ENCODE results near the gene ERICH3.
"Not testable (repeated sequence)": the region's sequence is repeated elsewhere in the genome, so short reads cannot be mapped to it uniquely, and the experiment has no call there.

ERICH3 gene

DNA sequence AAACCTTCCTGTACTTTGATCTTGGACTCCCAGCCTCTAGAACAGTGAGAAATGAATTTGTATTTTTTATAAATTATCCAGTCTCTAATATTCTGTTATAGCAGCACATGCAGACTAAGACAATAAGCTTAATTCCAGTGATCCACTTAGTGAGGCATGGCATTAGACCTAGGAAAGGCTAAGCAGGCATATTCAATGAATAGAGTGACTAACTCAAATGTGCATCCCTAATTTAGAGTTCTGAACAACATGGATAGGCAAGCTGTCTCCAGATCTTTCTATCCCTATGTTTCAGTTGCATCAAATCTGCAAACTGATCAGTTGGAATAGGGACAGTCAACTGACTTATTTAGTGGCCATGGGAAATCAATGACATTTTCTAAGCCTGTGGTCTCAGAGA is 4.3 kb upstream of the ERICH3 start:
- DNase-seq (ENCODE audit: low read depth) = no peak

DNA sequence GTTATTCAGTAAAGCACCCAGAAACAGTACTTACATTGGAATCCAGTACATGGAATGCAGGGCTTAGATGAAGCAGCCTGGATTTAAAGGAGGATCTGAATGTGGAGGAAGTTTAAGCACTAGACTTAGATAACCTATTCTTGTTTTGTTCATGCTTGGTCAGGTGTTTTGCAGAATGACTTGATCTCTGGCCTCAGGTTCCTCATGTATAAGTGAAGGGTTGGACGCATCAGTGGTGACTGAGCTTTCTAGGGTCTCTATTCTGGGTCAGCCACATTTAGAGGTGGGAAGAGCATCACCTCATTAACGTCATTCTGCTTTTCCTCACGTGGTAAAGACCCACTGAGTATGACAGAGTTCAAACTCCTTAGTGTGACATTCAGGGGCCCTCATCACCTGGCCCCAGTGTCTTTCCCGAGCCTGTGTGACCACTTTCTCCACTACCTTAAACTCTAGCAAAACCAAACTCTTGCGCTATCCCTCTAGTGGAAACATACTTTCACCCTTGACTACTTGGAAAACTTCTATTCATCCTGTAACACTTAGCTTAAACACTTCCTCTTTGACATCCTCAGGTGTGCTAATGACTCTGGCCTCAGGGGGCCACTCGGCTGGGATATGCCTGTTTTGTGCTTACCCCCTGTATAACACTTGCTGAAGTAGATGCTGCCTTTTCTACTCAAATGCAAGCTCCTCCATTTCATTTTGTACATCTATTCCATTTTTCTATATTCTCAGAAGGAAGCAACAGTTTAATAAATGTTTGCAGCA is 871 bp upstream of the ERICH3 start:
- no peak for DNase-seq (ENCODE audit: low read depth)

DNA sequence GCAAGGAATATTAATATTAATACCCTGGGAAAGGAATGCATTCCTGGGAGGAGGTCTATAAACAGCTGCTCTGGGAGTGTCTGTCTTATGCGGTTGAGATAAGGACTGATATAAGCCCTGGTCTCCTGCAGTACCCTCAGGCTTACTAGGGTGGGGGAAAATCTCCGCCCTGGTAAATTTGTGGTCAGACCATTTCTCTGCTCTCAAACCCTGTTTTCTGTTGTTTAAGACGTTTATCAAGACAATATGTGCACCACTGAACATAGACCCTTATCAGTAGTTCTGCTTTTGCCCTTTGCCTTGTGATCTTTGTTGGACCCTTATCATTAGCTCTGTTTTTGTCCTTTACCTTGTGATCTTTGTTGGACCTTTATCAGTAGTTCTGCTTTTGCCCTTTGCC is 2.7 kb downstream of the ERICH3 start:
- DNase-seq (ENCODE audit: low read depth) = not testable (repeated sequence)

DNA sequence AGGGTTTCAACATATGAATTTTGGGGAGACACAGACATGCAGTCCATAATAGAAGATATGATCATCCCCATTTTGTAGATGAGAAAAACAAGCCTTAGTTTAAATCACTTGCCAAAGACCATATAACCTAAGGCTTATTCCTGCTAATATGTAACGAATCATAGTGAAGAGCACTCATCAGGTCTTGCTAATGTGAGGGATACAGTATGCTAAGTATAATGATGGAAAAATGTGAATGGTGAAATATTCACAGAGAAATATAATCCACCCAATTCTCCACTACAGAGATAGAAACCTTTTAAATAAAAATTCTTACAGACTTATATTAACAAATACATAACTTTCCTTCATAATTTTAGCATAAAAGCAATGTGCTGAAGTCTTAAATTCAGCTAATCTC is 18.9 kb downstream of the ERICH3 start:
- no peak for DNase-seq (ENCODE audit: low read depth)

DNA sequence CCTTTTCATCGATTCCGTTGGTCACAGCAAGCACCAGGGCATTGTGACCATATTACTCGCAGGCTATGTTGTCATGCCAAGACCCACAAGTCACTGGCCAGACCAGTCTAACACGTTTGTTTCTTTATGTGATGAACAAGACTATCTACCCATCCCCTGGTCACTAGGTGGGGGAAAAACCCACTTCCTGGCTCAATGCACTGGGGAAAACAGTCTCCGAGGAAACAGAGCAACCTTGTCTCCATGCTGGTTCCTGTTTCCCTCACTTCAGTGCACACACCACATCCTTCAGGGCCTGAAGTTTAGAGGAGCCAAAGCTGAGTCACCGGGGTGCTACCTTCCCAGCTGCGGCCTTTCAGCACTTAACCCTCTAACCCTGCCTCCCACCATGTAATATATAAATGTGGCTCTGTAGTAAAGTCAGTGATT is 20.9 kb downstream of the ERICH3 start:
- DNase-seq (ENCODE audit: low read depth) = no peak

DNA sequence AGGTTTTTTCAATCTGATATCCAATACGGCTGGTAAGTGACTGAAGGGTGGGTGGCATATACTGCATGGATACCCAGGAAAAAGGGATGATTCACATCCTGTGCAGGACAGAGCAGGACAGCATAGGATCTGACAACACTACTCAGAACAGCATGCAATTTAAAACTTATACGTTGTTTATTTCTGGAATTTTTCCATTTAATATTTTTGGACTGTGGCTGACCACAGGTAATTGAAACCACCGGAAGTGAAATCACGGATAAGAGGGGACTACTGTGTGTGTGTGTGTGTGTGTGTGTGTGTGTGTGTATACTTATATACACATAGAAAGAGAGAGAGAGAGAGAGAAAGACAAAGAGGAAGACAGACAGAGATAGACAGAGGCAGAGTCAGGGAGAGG is 23.0 kb downstream of the ERICH3 start:
- no peak for DNase-seq (ENCODE audit: low read depth)

DNA sequence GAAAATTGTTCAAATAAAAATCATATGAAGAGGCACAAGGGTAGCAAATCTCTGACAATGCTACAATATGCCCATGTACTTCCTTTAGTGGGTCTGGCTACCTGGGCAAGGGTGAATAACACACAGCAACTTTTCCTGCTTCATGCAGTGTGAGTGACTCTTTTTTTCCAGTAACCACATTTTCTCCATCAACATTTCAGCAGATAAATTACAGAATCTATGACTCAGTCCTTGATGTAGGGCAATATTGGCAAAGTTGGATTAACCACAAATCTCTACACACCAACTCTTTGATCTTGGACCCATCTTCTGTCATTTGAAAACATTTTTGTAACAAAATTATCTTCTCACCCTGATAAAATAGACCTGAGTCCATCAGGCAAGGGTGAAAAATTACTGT is 31.7 kb downstream of the ERICH3 start:
- no peak for DNase-seq (ENCODE audit: low read depth)

DNA sequence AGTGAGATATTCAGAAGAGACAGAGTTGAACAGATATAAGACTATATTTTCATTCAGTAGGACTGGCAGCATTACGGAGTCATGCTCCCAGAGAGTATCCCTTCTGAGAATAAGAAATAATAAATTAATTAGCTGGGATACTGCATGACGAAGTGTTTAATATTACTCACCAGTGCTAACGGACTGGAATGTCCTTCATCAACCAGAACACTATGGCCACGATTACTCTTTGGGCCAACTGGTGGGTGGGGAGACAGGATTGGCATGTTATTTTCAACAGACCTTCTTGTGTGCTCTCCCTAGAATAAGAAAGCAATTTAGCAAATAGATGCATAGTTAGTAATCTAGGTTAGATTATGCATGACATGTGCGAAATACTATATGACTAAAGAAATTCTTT is 32.4 kb downstream of the ERICH3 start:
- DNase-seq (ENCODE audit: low read depth) = no peak

DNA sequence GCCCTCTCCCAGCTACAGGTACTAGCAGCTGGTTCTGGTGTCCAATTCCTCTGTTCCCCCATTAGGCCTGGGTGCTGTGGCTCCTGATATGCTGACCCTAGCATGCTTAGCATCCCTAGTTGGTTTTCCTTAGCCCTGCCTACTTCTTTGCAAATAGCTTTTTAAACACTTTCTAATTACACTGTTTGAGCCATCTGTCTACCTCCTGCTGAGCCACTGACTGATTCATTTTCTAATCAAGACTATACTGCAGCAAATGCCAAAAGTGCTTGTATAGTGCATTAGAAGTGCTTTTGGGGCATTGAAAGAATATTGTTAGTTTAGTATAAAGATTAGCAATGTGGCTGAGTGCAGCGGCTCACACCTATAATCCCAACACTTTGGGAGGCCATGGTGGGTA is 36.3 kb downstream of the ERICH3 start:
- no peak for DNase-seq (ENCODE audit: low read depth)

DNA sequence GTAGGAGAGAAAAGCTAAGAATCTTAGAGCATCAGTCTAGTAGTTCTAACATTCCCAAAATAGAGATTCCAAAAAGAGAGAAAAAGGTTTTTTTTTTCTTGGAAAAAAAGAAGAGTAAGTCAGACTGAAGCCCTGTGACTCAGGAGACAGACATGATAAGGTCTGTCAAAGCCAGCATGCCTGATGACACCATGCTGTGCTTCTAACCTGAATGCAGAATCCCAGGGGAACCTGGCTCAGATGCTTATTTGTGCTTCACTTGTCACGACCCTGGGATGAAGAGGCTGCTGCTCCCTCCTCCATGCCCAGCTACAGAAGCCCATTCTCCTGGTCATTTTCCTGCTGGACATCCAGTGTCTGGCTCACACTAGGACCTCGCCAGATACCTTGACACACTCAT is 44.3 kb downstream of the ERICH3 start:
- DNase-seq (ENCODE audit: low read depth) = no peak

DNA sequence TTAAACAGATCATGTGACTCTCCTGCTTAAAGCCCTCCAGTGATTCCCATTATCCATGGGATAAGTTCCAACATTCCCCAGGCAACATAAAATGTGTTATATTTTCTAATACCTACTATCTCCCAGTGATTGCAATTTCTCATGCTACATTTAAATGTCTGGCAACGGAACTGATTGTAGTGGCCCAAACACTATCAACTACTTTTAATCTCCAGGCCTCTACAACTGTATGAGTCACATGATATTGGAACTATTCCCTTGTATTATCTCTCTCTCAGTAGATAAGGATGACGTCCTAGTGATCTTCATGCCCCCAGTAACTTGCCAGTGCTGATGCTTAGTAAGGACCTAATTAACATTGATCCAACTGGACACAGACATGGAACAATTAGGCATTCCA is 49.9 kb downstream of the ERICH3 start:
- DNase-seq (ENCODE audit: low read depth) = no peak

DNA sequence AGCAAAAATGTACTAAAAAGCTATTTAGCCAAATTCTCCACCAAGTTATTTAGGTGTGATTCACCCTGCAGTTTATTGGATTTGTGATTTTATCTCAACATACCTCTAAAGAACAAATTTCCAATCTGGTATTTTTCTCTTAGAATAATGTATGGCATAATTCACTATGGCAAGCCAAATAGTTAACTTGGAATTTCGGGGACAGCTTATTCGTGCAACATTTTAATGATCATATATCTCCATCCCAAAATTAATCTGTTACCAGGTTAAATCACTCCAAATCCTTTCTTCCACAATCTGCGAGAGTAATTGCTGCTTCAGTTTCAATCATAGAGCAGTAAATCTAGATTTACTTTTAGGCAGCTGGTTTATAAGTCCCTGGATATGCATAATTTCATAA is 53.4 kb downstream of the ERICH3 start:
- DNase-seq (ENCODE audit: low read depth) = no peak

DNA sequence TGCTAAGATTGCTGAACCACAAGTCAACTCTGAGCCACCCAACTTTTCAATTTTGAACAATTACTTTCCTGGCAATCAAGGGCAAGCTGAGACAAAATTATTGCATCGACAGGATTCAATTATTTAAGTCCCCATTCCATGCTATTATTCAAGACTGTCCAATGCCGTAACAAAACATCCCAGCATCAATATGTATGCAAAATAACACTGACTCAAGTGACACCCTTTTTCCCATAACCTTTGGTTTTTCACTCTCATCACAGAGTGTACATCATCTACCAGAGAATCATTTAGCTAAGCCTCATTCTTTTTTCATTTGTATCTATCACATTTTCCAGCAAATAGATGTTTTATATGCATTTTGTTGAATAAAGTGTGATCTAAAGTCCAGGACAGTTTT is 54.6 kb downstream of the ERICH3 start:
- DNase-seq (ENCODE audit: low read depth) = no peak

DNA sequence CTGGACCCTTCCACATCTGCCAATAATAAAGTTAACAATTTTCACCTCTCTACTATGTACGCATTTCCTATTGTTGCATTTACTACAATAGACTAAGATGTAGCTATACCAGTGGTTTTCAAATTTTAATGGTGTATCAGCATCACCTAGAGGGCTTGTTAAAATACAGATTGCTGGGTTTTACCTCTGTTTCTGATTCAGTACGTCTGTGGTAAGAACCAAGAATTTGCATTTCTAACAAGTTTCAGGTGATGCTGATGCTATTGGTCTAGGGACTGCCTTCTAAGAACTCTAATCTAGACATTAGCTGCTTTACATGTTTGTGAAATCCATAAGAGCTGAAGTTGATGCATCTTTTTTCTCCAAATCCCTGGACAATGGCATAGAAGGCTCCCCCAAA is 59.7 kb downstream of the ERICH3 start:
- no peak for DNase-seq (ENCODE audit: low read depth)

DNA sequence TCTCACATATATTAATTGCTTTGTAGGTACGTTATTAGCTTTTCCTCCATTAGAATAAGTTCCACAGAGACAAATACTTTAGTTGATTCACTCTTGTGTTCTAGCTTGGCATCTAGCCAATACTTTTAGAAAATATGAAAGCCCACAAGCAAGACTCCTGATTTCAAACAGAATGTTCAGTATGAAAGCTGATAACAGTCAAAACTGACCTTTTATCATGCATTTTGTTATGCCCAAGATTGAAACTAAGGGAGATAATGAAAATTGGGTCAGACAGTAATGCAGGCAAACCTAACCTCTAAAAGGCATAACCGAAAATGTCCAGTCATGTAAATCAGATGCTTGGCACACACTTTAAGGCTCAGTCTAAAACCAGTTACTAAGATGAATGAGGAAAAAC is 61.7 kb downstream of the ERICH3 start:
- DNase-seq (ENCODE audit: low read depth) = no peak

DNA sequence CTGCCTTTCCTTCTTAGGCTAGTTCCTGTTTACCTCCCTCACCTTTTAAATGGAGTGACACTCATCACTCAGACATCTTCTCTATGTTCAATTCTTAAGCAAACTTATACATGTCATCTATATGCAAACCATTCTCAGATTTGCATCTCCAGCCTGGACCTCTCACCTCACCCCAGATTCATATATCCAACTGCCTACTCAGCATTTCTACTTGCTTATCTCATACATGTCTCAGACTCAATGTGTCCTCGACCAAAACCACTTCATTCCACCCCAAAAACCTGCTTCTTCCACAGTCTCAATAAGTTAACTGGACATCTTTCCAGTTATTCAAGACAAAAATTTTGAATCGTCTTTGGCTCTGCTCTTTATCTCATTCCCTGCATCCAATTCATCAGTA is 62.6 kb downstream of the ERICH3 start:
- DNase-seq (ENCODE audit: low read depth) = no peak

DNA sequence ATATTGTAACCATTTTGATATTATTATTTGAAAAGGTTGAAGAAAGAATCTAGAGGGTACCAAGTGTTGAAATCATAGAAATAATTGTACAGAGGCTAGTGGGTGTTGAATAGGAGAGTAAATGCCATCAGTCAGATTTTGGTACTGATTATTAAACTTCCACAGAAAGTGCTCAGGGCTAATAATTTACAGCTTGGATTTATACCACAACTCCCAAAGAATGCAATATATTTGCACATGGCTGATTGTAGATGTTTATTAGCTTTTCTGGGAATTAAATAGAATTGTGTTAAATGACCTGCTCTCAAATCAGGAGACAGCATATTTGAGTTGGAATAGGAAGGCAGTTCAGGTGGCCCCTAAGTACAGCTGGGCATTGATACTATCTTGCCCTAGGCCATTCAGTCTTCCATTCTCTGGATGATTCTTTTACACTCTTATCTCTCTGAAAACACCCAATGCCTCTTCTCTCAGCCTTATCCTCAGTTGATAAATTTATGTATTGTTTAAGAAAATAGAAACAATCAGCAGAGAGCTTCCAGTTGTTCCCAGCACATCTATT is 63.7 kb downstream of the ERICH3 start:
- DNase-seq (ENCODE audit: low read depth) = no peak

DNA sequence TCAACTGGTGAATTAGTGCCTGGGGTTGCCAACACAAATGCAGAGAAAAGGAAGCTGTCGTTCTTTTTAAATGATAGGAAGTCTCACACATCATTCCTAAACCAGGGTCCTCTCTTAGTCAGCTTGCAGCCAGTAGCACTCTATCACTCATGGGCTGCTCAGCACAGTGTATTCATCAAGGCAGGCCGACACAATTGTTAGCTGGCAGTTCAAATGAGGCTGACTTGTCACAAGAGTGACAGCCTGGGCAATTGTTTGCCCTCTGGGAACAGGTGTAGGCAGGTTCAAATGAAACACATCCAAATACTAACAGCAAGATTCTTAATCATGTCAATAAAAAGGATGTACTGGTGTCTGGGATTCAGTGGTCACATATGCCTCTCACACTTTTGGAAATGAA is 76.9 kb downstream of the ERICH3 start:
- DNase-seq (ENCODE audit: low read depth) = no peak

DNA sequence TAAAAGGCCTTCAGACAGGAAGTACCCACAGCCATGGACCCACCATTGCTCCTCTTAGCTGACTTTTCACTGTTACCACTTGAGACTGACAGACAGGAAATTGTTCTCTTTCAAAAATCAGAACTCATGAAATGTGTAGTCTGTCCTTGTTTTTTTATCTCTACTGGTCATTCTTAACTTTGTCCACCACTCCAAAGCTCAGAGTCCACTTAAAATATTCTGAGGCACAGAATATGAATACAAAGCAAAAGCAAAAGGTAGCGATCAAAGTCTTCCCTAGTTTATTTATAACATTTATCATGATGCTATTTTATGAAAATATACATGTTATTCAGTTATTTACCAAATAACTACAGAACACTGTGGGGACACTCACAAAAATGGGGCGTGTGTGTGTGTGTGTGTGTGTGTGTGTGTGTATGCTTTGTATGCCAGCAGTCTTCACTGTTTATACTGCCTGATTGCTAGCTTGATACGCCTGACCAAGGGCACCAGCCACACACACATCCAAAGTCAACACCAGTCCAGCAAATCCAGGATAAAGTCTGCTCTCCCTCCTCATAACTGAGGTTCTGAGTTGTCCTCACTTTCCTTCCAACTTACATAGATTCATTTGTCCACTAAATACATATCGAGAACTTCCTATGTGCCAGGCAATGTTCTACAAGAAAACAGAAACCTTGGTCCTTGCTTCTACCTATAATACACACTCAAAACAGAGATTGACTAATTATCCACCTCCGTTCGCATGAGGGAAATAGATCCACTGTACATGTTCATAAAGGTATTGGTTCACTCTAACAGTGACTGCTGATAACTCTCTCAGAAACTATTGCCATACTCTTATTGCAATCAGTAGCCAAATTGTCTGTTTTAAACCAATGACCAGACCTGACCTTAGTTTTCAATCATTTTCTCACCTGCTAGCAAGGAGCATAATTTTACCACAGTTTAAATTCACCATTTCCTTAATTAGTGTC is 79.4 kb downstream of the ERICH3 start:
- no peak for DNase-seq (ENCODE audit: low read depth)

DNA sequence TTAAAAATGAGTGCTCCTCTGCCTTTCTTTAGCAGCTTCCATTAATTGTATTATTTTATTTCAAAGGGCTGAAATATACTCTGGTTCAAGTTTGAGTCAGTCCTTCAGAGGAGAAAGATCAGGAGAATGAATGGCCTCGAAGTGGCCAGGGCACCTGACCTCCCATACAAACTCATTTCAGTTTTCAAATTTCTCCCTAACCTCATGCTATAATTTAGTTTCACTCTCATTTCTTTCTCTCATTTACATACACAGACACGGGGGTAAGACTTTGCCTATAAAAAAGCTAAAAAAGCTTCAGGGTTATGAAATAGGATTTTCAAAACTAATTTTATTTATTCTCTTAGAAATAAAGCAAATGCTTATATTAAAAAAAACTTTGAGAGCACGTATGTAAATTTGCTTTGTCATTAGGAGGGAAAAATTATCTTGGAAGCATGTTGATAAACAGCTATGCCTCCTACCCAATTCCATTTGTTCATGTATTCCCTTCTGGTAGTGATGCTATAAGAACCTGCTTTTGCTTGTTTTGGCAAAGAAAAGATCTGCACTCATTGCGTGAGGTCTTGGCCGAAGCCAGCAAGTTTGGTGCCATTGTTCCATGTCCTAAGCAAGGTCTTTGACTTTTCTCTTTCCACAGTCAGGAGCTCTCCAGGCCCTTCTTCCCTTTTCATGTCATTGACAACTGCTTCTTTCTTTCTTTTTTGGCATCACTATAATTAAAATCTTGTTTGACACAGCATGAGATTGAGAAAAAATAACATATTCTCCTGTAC is 80.8 kb downstream of the ERICH3 start:
- DNase-seq (ENCODE audit: low read depth) = no peak

DNA sequence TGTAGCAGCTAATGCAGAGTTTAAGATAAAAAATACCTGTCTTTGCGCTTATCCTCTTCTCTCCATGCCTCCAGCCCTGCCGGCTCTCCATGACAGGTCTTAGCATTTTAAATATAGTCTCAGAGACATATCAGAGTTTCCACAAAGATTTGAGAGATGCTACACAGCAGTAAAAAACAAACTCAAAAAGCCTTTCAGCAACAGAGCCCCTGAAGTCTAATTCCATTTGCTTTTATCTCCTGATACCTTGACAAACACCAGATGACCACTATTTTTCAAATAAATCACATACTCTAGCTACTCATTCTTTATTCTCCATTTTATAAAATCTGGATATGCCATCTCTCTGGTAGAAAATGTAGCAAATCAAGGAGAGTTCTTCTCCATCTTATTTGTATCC is 81.6 kb downstream of the ERICH3 start:
- DNase-seq (ENCODE audit: low read depth) = no peak

DNA sequence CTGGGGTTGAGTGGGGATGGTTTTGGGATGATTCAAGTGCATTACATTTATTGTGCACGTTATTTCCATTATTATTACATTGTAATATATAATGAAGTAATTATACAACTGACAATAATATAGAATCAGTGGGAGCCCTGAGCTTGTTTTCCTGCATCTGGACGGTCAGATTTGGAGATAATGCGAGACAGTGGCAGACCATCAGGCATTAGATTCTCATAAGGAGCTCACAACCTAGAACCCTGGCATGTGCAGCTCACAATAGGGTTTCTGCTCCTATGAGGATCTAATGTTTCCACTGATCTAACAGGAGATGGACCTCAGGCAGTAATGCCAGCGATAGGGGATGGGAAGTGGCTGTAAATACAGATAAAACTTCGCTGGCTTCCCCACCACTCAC is 83.3 kb downstream of the ERICH3 start:
- no peak for DNase-seq (ENCODE audit: low read depth)

Measured in GM04503 (cell line).